Measurements from ENCODE around the gene ZBTB34. TPM values are rescaled to one million over a fixed set of nuclear protein-coding genes. Genes with fewer than 3 reads are reported as not detected.

ZBTB34 gene
- total RNA-seq, 1 experiment from 2014 or later = 1.6 TPM

- Histone ChIP-seq H2AFZ (ENCODE audit: low read length) (no peak overlapping the region), H3K36me3 (ENCODE audit: low read depth, low read length) (no peaks in the 10 kb centered on the region), H3K4me3 (ENCODE audit: low read length) (no peak overlapping the region), H3K27ac (ENCODE audit: low read length) (no peak overlapping the region), H4K20me1 (ENCODE audit: low read length) (no peaks in the 10 kb centered on the region), H3K79me2 (ENCODE audit: low read length) (no peaks in the 10 kb centered on the region), H3K9me3 (ENCODE audit: low read length) (no peaks in the 10 kb centered on the region), H3F3A (ENCODE audit: low read length, unreplicated experiment) (no peaks in the 10 kb centered on the region), H3K9me2 (replicated peaks; ENCODE audit: low read length) (no peaks in the 10 kb centered on the region), H3K27me3 (ENCODE audit: low read length) (no peaks in the 10 kb centered on the region), H3K9ac (ENCODE audit: low read length) (no peak overlapping the region), H3K4me1 (ENCODE audit: insufficient read depth, low read length) (0 out of 2 replicates have a peak, but pooled peaks cover 4% of the 10 kb centered on the region), H3K4me2 (ENCODE audit: low read length) (no peak overlapping the region)
- ChIA-PET POLR2A (ENCODE audit: unreplicated experiment) (no interaction called here), CTCF (interaction anchor here (0.5 kb wide), 2 partner anchors 86 to 501 kb away, joined by 4 to 9 read pairs; no protein-coding TSS in a partner anchor)
- no TSS peak for BruUV-seq (replicated peaks)
- peak; percentile 51 for TF ChIP-seq CTCF (conservative IDR thresholded peaks at IDR 0.05; ENCODE audit: low read depth, low read length)
- no peak for TF ChIP-seq EZH2 (IDR thresholded peaks at IDR 0.05; ENCODE audit: low read length, unreplicated experiment)
- intact Hi-C loops (cut with micrococcal nuclease) = no loop called here
- peak; percentile 13 for DNase-seq
- ATAC-seq = no peak
Measured at GRCh38 chr9:126893079-126893478, 32.6 kb downstream of the ZBTB34 start.

GRCh38 chr9:126894052-126894603 lies 33.7 kb downstream of the ZBTB34 start:
- intact Hi-C loops (cut with micrococcal nuclease) = no loop called here
- no peak overlapping the region for H3K27ac ChIP-seq (ENCODE audit: low read length)
- H3K9me2 ChIP-seq (replicated peaks; ENCODE audit: low read length) = no peaks in the 10 kb centered on the region
- H3K9ac ChIP-seq (ENCODE audit: low read length) = no peak overlapping the region
- ATAC-seq = no peak
- H3K79me2 ChIP-seq (ENCODE audit: low read length) = no peaks in the 10 kb centered on the region
- no TSS peak for BruUV-seq (replicated peaks)
- 0 out of 2 replicates have a peak, but pooled peaks cover 4% of the 10 kb centered on the region for H3K4me1 ChIP-seq (ENCODE audit: insufficient read depth, low read length)
- no peak overlapping the region for H2AFZ ChIP-seq (ENCODE audit: low read length)
- no peak overlapping the region for H3K4me2 ChIP-seq (ENCODE audit: low read length)
- H3F3A ChIP-seq (ENCODE audit: low read length, unreplicated experiment) = no peaks in the 10 kb centered on the region
- TF ChIP-seq EZH2phosphoT487 (IDR thresholded peaks at IDR 0.05; ENCODE audit: borderline replicate concordance, low read length) (no peak), CTCF (conservative IDR thresholded peaks at IDR 0.05; ENCODE audit: low read depth, low read length) (no peak), EZH2 (IDR thresholded peaks at IDR 0.05; ENCODE audit: low read length, unreplicated experiment) (no peak)
- ChIA-PET CTCF (no interaction called here), POLR2A (ENCODE audit: unreplicated experiment) (no interaction called here)
- no peaks in the 10 kb centered on the region for H3K9me3 ChIP-seq (ENCODE audit: low read length)
- no peaks in the 10 kb centered on the region for H3K27me3 ChIP-seq (ENCODE audit: low read length)
- H3K36me3 ChIP-seq (ENCODE audit: low read depth, low read length) = no peaks in the 10 kb centered on the region
- no peak overlapping the region for H3K4me3 ChIP-seq (ENCODE audit: low read length)
- H4K20me1 ChIP-seq (ENCODE audit: low read length) = no peaks in the 10 kb centered on the region
- DNase-seq = no peak

- Histone ChIP-seq H3F3A (ENCODE audit: low read length, unreplicated experiment) (no peaks in the 10 kb centered on the region), H3K79me2 (ENCODE audit: low read length) (no peaks in the 10 kb centered on the region), H3K4me3 (ENCODE audit: low read length) (no peak overlapping the region), H3K9me2 (replicated peaks; ENCODE audit: low read length) (no peaks in the 10 kb centered on the region), H3K27me3 (ENCODE audit: low read length) (no peaks in the 10 kb centered on the region), H3K9me3 (ENCODE audit: low read length) (no peaks in the 10 kb centered on the region), H3K36me3 (ENCODE audit: low read depth, low read length) (no peaks in the 10 kb centered on the region), H3K9ac (ENCODE audit: low read length) (no peak overlapping the region), H2AFZ (ENCODE audit: low read length) (no peak overlapping the region), H3K4me1 (ENCODE audit: insufficient read depth, low read length) (no peaks in the 10 kb centered on the region), H4K20me1 (ENCODE audit: low read length) (no peaks in the 10 kb centered on the region), H3K27ac (ENCODE audit: low read length) (no peak overlapping the region), H3K4me2 (ENCODE audit: low read length) (no peak overlapping the region)
- DNase-seq (no peak), ATAC-seq (no peak)
- intact Hi-C loops (cut with micrococcal nuclease) = no loop called here
- no peak for TF ChIP-seq CTCF (conservative IDR thresholded peaks at IDR 0.05; ENCODE audit: low read depth, low read length)
- TF ChIP-seq EZH2phosphoT487 (IDR thresholded peaks at IDR 0.05; ENCODE audit: borderline replicate concordance, low read length) = no peak
- TF ChIP-seq EZH2 (IDR thresholded peaks at IDR 0.05; ENCODE audit: low read length, unreplicated experiment) = no peak
- POLR2A ChIA-PET (ENCODE audit: unreplicated experiment) = no interaction called here
- CTCF ChIA-PET = no interaction called here
- BruUV-seq (replicated peaks) = no TSS peak
Measured at GRCh38 chr9:126902210-126902609, 41.8 kb downstream of the ZBTB34 start.

Data from PC-3 (cell line).